ENCODE results near the gene GOLGA6A.
"Not testable (repeated sequence)": the region's sequence is repeated elsewhere in the genome, so short reads cannot be mapped to it uniquely, and the experiment has no call there.

GOLGA6A gene

DNA sequence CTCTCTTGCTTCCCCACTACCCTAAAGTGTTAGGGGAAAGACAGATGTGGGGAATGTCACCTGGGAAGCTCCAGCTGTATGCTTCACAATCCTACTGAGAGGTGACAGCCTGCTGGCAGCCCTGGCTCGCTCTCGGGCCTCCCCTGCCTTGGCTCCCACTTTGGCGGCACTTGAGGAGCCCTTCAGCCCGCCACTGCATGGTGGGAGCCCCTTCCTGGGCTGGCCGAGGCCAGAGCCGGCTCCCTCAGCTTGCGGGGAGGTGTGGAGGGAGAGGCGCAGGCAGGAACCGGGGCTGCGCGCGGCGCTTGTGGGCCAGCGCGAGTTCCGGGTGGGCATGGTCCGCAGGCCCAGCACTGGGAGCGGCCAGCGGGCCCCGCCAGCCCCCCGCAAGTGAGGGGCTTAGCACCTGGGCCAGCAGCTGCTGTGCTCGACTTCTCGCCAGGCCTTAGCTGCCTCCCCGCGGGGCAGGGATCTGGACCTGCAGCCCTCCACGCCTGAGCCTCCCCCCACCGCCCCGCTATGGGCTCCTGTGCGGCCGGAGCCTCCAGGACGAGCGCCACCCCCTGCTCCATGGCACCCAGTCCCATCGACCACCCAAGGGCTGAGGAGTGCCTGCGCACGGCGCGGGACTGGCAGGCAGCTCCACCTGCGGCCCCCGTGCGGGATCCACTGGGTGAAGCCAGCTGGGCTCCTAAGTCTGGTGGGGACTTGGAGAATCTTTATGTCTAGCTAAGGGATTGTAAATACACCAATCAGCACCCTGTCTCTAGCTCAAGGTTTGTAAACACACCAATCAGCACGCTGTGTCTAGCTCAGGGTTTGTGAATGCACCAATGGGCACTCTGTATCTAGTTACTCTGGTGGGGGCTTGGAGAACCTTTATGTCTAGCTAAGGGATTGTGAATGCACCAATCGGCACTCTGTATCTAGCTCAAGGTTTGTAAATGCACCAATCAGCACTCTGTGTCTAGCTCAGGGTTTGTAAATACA, 29.8 kb downstream of the GOLGA6A start:
- H3K27ac Mint-ChIP-seq = not testable (repeated sequence)

DNA sequence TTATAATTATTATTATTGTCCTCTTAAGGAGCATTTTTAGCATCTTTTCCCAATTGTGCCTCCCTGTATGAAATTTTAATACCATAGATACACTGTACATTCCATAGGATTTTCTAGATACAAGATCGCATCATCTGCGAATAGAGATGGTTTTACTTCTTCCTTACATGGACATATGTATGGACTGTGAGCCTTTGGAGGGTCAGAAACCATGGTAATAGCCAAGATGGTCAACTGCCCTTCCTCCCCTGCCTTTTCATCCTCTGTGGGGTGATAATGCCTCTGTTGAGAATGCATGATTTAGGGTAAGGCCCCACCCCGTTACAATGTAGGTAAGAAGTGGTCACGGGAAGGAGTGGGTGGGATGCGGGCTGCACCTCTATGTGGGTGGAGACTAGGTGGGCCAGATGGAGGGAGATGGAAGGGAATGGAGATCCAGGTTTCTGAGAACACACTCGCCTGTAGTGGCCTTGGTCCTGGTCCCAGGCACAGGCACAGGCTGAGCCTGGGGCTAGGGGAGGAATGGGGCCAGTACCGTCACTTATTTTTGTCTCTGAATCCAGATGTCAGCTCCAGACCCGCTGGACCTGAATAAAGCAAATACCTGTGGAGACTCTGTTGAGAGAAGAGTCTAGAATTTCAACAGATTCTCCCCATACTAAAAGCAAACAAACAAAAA, 31.7 kb downstream of the GOLGA6A start:
- Mint-ChIP-seq H3K4me1 (peaks cover 23% of the 10 kb centered on the region), H3K27me3 (peaks cover 4% of the 10 kb centered on the region), H3K36me3 (no peaks in the 10 kb centered on the region), H3K9me3 (no peaks in the 10 kb centered on the region), H3K27ac (no peak overlapping the region), H3K4me3 (no peak overlapping the region)
- CTCF ChIA-PET = interaction anchor here (1.3 to 2.3 kb wide), 2 partner anchors 10 to 78 kb away, joined by 3 to 12 read pairs; no protein-coding TSS in a partner anchor
- no peak for DNase-seq

More for the DNA sequence above, 29.8 kb downstream of the GOLGA6A start:
- not testable (repeated sequence) for H3K4me3 Mint-ChIP-seq, H3K27me3 Mint-ChIP-seq, DNase-seq, H3K9me3 Mint-ChIP-seq, H3K36me3 Mint-ChIP-seq
- CTCF ChIA-PET = interaction anchor here (0.6 to 2.3 kb wide), 13 partner anchors 7 to 505 kb away, joined by 3 to 18 read pairs (median 5); no protein-coding TSS in a partner anchor
- peaks cover 21% of the 10 kb centered on the region for H3K4me1 Mint-ChIP-seq

DNA sequence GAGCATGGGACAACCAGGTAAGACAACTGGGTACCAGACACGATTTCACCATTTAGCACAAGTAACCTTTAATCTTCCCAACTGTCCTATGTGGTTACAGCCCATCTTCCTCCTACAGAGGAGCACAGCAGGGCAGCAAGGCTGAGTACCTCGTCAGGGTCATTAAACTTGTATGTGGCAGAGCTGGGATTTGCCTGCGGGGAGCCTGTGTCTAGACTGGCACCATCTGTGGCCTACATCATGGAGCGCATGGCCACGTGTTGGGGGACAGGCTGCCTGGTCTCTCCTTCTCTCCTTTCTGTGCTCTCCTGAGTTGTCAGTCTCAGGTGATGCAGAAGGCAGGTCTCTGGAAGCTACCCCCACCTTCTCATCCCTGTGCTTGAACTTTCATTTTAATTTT, 32.2 kb downstream of the GOLGA6A start:
- H3K27me3 Mint-ChIP-seq = peaks cover 4% of the 10 kb centered on the region
- no peaks in the 10 kb centered on the region for H3K9me3 Mint-ChIP-seq
- peaks cover 23% of the 10 kb centered on the region for H3K4me1 Mint-ChIP-seq
- DNase-seq = no peak
- CTCF ChIA-PET = interaction anchor here (0.6 to 2.3 kb wide), 3 partner anchors 35 to 272 kb away, joined by 3 to 12 read pairs (median 3); no protein-coding TSS in a partner anchor
- no peak overlapping the region for H3K27ac Mint-ChIP-seq
- peaks cover 5% of the 10 kb centered on the region for H3K36me3 Mint-ChIP-seq
- H3K4me3 Mint-ChIP-seq = no peak overlapping the region

DNA sequence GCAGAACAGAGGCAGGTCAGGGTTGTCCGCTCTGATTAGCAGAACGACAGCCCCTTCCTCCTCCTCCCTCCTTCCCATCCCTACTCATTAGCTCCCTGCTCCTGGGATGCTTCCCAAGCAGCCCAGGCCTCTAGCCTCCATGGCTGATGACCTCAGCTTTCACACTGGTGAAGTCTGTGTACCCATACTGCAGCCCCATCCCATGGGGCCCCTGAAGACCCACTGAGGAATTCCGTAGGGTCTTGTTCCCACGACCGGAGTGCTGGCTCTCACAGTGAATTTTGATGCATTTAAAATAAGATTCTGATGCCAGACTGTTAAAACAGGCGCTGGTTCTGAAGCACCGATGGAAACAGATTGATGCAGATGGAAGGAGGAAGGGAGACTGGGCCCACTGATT, 36.1 kb downstream of the GOLGA6A start:
- H3K4me3 Mint-ChIP-seq = no peak overlapping the region
- CTCF ChIA-PET = interaction anchor here (1.1 to 1.4 kb wide), 3 partner anchors 9 to 74 kb away, joined by 3 to 7 read pairs (median 6); no protein-coding TSS in a partner anchor

DNA sequence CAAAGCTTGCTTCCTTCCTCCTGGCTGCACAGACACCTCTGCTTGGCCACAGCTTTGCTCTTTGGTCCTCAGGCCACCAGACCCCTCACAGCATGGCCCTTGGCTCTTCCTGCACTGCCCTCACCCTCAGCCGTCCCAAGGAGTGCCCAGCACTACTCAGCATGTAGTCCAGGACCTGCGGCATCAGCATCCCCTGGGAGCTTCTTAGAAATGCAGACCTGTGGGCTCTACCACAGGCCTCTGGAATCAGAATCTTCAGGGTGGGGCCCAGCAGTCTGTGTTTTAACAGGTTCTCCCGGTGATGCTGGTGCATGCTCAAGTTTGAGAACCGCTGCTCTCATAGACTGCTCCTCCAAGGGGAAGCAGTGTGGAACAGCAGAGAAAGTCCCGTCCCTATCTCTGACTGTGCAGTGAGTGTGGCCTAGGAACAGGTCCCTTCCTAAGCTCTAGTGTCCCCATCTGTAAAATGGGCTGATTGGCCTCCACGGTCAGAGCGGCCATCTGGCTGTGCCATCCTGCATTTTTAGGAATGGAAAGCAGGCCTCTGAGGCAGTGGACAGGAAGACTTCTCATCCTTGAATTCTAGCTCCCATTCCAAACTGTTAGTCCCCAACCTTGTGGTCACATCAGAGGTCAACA, 36.6 kb downstream of the GOLGA6A start:
- Mint-ChIP-seq H3K9me3 (no peaks in the 10 kb centered on the region), H3K4me1 (peaks cover 12% of the 10 kb centered on the region), H3K27me3 (peaks cover 4% of the 10 kb centered on the region), H3K27ac (peak overlapping the region; percentile 39), H3K36me3 (peaks cover 5% of the 10 kb centered on the region), H3K4me3 (no peak overlapping the region)
- CTCF ChIA-PET = interaction anchor here (1.1 to 1.4 kb wide), 3 partner anchors 8 to 73 kb away, joined by 6 to 7 read pairs (median 6); no protein-coding TSS in a partner anchor
- DNase-seq = no peak

More for the DNA sequence above, 36.1 kb downstream of the GOLGA6A start:
- Mint-ChIP-seq H3K9me3 (no peaks in the 10 kb centered on the region), H3K4me1 (peaks cover 12% of the 10 kb centered on the region), H3K36me3 (peaks cover 5% of the 10 kb centered on the region), H3K27ac (no peak overlapping the region), H3K27me3 (peaks cover 4% of the 10 kb centered on the region)
- DNase-seq = no peak

DNA sequence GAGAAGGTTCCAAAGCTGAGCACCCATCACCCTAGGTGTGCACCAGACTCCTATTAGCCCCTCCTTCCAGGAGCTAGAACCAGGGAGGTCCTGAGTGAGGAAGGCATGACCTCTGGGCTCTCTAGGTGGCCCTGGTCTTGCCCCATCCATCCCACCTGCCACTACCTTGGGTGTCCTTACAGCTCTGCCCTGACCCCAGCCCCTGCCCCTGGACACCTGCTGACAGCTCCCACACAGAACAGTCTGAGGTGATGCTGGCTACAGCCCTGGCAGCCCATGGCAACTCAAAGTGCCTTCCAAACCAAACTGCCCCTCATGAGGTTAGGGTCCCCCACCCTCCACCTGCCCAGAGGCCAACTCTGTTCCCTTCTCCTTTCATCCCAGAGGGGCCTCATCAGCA, 37.2 kb downstream of the GOLGA6A start:
- no peak for DNase-seq
- H3K4me3 Mint-ChIP-seq = no peak overlapping the region
- peak overlapping the region; percentile 39 for H3K27ac Mint-ChIP-seq
- peaks cover 6% of the 10 kb centered on the region for H3K36me3 Mint-ChIP-seq
- H3K27me3 Mint-ChIP-seq = peaks cover 4% of the 10 kb centered on the region
- CTCF ChIA-PET = interaction anchor here (1.2 to 1.4 kb wide), 3 partner anchors 8 to 72 kb away, joined by 3 to 7 read pairs (median 6); no protein-coding TSS in a partner anchor
- no peaks in the 10 kb centered on the region for H3K9me3 Mint-ChIP-seq
- H3K4me1 Mint-ChIP-seq = peaks cover 12% of the 10 kb centered on the region

DNA sequence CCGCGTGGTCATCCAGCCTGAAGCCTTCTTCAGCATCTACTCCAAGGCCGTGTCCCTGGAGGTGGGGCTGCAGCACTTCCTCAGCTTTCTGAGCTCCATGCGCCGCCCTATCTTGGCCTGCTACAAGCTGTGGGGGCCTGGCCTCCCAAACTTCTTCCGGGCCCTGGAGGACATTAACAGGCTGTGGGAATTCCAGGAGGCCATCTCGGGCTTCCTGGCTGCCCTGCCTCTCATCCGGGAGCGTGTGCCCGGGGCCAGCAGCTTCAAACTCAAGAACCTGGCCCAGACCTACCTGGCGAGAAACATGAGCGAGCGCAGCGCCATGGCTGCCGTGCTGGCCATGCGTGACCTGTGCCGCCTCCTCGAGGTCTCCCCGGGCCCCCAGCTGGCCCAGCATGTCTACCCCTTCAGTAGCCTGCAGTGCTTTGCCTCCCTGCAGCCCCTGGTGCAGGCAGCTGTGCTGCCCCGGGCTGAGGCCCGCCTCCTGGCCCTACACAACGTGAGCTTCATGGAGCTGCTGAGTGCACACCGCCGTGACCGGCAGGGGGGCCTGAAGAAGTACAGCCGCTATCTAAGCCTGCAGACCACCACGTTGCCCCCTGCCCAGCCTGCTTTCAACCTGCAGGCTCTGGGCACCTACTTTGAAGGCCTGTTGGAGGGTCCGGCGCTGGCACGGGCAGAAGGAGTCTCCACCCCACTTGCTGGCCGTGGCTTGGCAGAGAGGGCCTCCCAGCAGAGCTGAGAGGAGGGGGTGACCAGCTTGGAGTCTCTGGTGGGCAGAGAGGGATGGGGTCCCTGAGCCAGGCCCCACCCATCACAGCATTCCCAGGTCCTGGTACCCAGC, 37.9 kb downstream of the GOLGA6A start:
- peaks cover 12% of the 10 kb centered on the region for H3K4me1 Mint-ChIP-seq
- H3K36me3 Mint-ChIP-seq = peaks cover 7% of the 10 kb centered on the region
- no peak overlapping the region for H3K27ac Mint-ChIP-seq
- H3K4me3 Mint-ChIP-seq = no peak overlapping the region
- no peak for DNase-seq
- CTCF ChIA-PET = interaction anchor here (1.2 to 1.4 kb wide), 4 partner anchors 9 to 72 kb away, joined by 3 to 6 read pairs (median 6); no protein-coding TSS in a partner anchor
- H3K27me3 Mint-ChIP-seq = peaks cover 4% of the 10 kb centered on the region
- H3K9me3 Mint-ChIP-seq = no peaks in the 10 kb centered on the region

DNA sequence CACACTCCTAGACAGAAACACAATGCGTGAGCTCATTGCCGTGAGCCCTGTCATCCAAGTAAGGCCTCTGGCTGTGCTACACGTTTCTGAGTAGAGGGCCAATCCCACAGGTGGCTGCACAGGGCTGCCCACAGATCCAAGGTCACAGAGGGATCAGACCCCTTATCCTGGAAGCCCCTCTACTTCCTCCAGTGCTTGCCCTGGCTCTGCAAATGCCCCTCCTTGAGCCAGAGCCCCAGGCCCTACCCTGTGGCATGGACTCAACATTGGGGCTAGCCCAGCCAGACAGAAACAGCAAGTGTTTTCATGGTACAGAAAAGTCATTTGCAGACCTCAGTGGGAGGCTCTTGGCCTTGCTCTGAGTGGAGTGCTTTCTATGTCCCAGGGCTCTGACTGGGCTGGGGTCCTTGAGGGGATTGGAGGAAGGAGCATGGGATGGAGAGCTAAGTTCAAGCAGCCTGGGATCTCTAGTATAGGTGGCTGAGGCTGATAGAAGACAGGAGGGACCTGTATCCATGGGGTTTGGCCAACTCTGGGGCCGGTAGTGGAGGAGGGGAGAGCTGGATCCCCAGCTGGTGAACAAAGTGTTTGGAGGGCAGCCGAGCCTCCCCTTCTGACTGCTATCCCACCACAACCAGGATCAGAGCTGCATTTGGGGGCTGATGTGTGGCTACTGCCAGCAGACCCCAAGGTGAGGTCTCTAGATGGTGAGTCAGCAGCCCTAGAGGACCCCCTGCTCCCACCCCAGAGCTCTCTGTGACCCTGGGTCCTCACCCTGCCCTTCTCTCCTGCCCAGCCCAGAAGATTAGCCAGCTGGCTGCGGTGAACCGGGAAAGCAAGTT, 38.7 kb downstream of the GOLGA6A start:
- no peak overlapping the region for H3K4me3 Mint-ChIP-seq
- peaks cover 4% of the 10 kb centered on the region for H3K27me3 Mint-ChIP-seq
- no peaks in the 10 kb centered on the region for H3K9me3 Mint-ChIP-seq
- peaks cover 7% of the 10 kb centered on the region for H3K36me3 Mint-ChIP-seq
- DNase-seq = no peak
- no peak overlapping the region for H3K27ac Mint-ChIP-seq
- CTCF ChIA-PET = interaction anchor here (1.3 to 1.4 kb wide), 2 partner anchors 10 to 71 kb away, joined by 5 to 6 read pairs; no protein-coding TSS in a partner anchor
- peaks cover 12% of the 10 kb centered on the region for H3K4me1 Mint-ChIP-seq

DNA sequence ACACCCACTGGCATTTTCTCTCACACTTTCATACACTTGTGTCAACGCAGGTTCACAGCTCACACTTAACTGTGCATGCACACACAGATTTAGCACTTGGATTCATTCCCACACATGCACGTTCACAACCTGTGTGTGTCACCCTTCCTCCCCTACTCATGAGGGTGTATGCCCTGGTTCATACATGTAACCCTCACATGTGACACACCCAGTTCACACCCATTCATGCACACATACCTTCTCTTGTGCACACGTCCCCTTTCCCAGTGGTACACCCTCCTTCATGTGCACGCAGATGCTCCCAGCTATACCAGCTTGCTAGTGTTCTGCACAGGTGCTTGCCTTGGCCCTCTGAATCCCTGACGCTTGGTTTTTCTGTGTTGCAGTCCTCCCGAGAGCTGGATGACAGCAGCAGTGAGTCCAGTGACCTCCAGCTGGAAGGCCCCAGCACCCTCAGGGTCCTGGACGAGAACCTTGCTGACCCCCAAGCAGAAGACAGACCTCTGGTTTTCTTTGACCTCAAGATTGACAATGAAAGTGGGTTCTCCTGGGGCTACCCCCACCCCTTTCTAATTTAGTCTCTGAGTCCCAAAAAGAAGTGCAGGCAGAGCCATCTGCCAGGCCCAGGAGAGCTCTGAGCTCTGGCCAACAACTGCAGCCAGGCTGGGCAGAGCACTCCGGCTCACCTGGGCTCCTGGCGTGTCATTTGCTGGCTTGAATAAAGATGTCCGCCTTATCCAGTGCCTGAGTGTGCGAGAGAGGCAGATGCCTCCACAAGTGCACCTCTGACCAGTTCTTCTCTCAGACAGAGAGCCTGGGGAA, 39.5 kb downstream of the GOLGA6A start:
- DNase-seq = no peak
- Mint-ChIP-seq H3K27ac (no peak overlapping the region), H3K9me3 (no peaks in the 10 kb centered on the region), H3K4me1 (peaks cover 4% of the 10 kb centered on the region), H3K27me3 (no peaks in the 10 kb centered on the region), H3K36me3 (peaks cover 11% of the 10 kb centered on the region), H3K4me3 (no peak overlapping the region)
- CTCF ChIA-PET = interaction anchor here (1.3 kb wide), 1 partner anchor 10 kb away, joined by 6 read pairs; no protein-coding TSS in a partner anchor

DNA sequence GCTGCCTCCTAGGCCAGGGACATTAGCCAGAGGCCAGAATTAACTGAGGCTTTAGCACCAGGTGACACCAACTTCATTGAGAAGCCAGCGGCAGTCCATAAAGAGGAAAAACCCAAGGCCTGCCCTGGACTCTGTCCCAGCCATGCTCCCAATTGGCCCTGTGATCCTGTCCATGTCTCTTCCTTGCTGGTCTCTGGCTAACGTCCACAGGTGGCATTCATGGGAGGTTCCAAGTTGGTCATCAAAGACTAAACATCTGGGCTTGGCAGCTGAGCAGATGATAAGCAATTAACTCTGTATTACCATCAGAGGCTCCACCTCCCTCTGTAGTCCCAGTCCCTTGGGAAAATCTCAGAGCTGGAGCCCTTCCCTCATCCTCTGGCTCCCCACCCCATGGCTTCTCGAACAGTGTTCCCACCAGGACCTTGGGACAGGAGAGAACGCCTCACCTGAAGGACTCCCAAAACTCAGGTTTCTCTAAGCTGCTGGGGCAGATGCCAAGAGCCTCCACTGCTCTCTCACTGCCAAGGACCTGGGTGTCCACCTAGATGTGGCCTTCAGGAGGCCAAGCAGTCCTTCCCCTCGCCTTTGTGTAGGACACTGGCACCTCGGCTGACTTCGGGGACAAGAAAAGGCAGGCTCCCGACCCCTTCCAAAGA, 40.4 kb downstream of the GOLGA6A start:
- H3K36me3 Mint-ChIP-seq = peaks cover 20% of the 10 kb centered on the region
- CTCF ChIA-PET = interaction anchor here (2.4 kb wide), 1 partner anchor 69 kb away, joined by 12 read pairs; no protein-coding TSS in a partner anchor
- H3K27ac Mint-ChIP-seq = no peak overlapping the region
- no peaks in the 10 kb centered on the region for H3K9me3 Mint-ChIP-seq
- DNase-seq = no peak
- no peaks in the 10 kb centered on the region for H3K4me1 Mint-ChIP-seq
- no peak overlapping the region for H3K4me3 Mint-ChIP-seq
- no peaks in the 10 kb centered on the region for H3K27me3 Mint-ChIP-seq

DNA sequence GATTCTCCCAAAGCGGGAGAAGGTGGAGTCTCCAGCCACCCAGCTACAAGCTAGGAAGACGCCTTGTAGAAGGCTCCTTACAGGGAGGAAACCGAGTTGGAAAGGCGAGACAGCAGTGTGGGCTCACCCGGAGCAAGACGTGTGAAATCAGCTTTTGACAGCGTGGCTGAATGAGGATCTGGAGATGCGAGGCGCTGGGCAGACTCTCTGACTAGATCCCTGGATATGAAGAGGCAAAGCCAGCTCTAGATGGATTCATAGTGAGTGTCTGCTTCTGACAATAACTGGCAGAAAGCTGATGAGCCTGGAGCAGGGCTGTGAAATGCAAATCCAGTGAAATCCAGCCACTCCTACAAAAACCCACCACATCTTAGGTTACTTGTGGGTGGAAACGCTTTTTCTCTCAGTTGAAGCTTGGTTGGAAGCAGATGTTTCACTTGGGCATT, 41.0 kb downstream of the GOLGA6A start:
- CTCF ChIA-PET = interaction anchor here (1.0 to 2.4 kb wide), 3 partner anchors 10 to 68 kb away, joined by 3 to 12 read pairs (median 3); no protein-coding TSS in a partner anchor
- no peak overlapping the region for H3K27ac Mint-ChIP-seq
- H3K36me3 Mint-ChIP-seq = peaks cover 25% of the 10 kb centered on the region

More for the DNA sequence above, 41.0 kb downstream of the GOLGA6A start:
- Mint-ChIP-seq H3K9me3 (no peaks in the 10 kb centered on the region), H3K4me1 (no peaks in the 10 kb centered on the region), H3K27me3 (no peaks in the 10 kb centered on the region), H3K4me3 (no peak overlapping the region)
- DNase-seq = no peak
